ENCODE results near the gene HSDL1. TPM values are rescaled to one million over a fixed set of nuclear protein-coding genes. Genes with fewer than 3 reads are reported as not detected.

Gene HSDL1
- total and polyA plus RNA-seq, 2 donors (not counting 1 experiment from before 2014, with no cell fraction given): 23.6 to 24.8 TPM

DNA sequence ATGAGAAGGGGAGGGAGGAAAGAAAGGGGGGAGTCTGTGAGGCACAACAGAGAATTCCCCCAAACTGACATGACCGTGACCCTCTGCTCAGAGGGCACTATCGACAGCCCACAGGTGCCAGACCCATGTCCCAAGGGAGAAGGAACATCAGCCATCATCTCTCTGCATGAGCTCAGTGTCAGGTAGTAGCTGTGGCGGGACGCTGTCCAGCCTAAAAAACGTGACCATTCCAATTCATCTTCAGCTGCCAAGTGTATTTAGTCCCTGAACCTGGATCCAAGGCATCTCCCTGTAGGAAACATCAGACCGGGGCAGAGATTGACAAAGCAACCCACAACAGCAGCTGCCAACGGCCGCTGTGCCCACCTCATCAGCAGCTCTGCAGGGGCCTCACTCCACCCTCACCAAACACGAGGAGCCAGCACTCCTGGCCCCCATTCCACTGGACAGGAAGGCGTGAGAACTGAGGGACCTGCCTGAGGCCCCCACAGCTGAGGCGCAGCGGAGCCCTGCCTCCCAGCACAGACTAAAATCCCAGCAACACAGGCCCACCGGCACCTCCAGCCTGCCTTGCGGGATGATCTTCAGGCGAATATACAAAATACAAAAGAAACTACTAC, 33.3 kb upstream of the HSDL1 start:
- no peaks in the 10 kb centered on the region for H3K9me3 ChIP-seq (ENCODE audit: control insufficient read depth, insufficient read depth, low read depth, low read length)
- H3K36me3 ChIP-seq (ENCODE audit: control insufficient read depth, insufficient read depth, low read length): peaks cover 27% of the 10 kb centered on the region
- no peaks in the 10 kb centered on the region for H3K79me2 ChIP-seq (ENCODE audit: control insufficient read depth, insufficient read depth, low read length)
- H4K20me1 ChIP-seq (ENCODE audit: control insufficient read depth, extremely low read depth, insufficient read depth, low read length): no peaks in the 10 kb centered on the region
- H3K9ac ChIP-seq (ENCODE audit: insufficient read depth, low read length): no peak overlapping the region
- DNase-seq (ENCODE audit: low read depth in 2 of 2): no peak
- H3K27me3 ChIP-seq (ENCODE audit: control insufficient read depth, insufficient read depth, low read length): no peaks in the 10 kb centered on the region
- no peak overlapping the region for H3K27ac ChIP-seq (ENCODE audit: insufficient read depth, low read length)
- H2AFZ ChIP-seq (ENCODE audit: low read length): no peak overlapping the region
- H3K4me1 ChIP-seq (ENCODE audit: control insufficient read depth, extremely low read depth, insufficient read depth, low read length): peaks cover 27% of the 10 kb centered on the region
- no peak overlapping the region for H3K4me2 ChIP-seq (ENCODE audit: extremely low read depth, insufficient read depth, low read length)
- H3K4me3 ChIP-seq (replicated peaks in 1 of 4; ENCODE audit: control extremely low read depth in 1 of 4, insufficient read depth in 1 of 4, low read depth in 3 of 4, low read length in 4 of 4): no peak overlapping the region
- TF ChIP-seq, protein P1, sequence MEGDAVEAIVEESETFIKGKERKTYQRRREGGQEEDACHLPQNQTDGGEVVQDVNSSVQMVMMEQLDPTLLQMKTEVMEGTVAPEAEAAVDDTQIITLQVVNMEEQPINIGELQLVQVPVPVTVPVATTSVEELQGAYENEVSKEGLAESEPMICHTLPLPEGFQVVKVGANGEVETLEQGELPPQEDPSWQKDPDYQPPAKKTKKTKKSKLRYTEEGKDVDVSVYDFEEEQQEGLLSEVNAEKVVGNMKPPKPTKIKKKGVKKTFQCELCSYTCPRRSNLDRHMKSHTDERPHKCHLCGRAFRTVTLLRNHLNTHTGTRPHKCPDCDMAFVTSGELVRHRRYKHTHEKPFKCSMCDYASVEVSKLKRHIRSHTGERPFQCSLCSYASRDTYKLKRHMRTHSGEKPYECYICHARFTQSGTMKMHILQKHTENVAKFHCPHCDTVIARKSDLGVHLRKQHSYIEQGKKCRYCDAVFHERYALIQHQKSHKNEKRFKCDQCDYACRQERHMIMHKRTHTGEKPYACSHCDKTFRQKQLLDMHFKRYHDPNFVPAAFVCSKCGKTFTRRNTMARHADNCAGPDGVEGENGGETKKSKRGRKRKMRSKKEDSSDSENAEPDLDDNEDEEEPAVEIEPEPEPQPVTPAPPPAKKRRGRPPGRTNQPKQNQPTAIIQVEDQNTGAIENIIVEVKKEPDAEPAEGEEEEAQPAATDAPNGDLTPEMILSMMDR (conservative IDR thresholded peaks at IDR 0.05 in 1 of 2, IDR thresholded peaks at IDR 0.05 in 1 of 2; ENCODE audit: low read depth in 1 of 2, low read length in 2 of 2): no peak
- no peak for TF ChIP-seq EZH2 (IDR thresholded peaks at IDR 0.05; ENCODE audit: low read length, missing control alignments)

DNA sequence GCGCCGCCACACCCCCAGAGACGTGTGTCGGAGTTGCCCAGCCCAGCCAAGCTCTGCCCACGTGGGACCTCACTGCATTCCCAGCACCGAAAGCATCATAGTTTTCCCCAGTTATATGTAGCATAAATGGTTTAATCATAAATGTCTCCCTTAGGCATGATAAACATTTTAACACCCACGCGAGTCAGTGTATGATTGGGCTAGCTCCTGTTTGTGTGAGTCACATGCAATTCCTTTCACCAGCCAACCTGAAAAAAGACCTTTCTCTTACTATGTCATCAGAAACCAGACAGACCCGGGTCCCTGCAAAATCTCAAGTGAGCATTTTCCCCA, 32.7 kb upstream of the HSDL1 start:
- DNase-seq (ENCODE audit: low read depth in 2 of 2): peak in 1 of 2 donors; percentile 86
- Histone ChIP-seq H3K9me3 (ENCODE audit: control insufficient read depth, insufficient read depth, low read depth, low read length) (no peaks in the 10 kb centered on the region), H3K36me3 (ENCODE audit: control insufficient read depth, insufficient read depth, low read length) (peaks cover 22% of the 10 kb centered on the region), H3K4me2 (ENCODE audit: extremely low read depth, insufficient read depth, low read length) (no peak overlapping the region), H3K4me3 (replicated peaks in 1 of 4; ENCODE audit: control extremely low read depth in 1 of 4, insufficient read depth in 1 of 4, low read depth in 3 of 4, low read length in 4 of 4) (no peak overlapping the region), H3K9ac (ENCODE audit: insufficient read depth, low read length) (peak overlapping the region; percentile 4), H3K27me3 (ENCODE audit: control insufficient read depth, insufficient read depth, low read length) (no peaks in the 10 kb centered on the region), H4K20me1 (ENCODE audit: control insufficient read depth, extremely low read depth, insufficient read depth, low read length) (no peaks in the 10 kb centered on the region), H3K79me2 (ENCODE audit: control insufficient read depth, insufficient read depth, low read length) (no peaks in the 10 kb centered on the region), H3K4me1 (ENCODE audit: control insufficient read depth, extremely low read depth, insufficient read depth, low read length) (peaks cover 27% of the 10 kb centered on the region), H2AFZ (ENCODE audit: low read length) (no peak overlapping the region), H3K27ac (ENCODE audit: insufficient read depth, low read length) (peak overlapping the region; percentile 61)
- TF ChIP-seq EZH2 (IDR thresholded peaks at IDR 0.05; ENCODE audit: low read length, missing control alignments): no peak
- TF ChIP-seq, protein P1 (conservative IDR thresholded peaks at IDR 0.05 in 1 of 2, IDR thresholded peaks at IDR 0.05 in 1 of 2; ENCODE audit: low read depth in 1 of 2, low read length in 2 of 2): no peak

DNA sequence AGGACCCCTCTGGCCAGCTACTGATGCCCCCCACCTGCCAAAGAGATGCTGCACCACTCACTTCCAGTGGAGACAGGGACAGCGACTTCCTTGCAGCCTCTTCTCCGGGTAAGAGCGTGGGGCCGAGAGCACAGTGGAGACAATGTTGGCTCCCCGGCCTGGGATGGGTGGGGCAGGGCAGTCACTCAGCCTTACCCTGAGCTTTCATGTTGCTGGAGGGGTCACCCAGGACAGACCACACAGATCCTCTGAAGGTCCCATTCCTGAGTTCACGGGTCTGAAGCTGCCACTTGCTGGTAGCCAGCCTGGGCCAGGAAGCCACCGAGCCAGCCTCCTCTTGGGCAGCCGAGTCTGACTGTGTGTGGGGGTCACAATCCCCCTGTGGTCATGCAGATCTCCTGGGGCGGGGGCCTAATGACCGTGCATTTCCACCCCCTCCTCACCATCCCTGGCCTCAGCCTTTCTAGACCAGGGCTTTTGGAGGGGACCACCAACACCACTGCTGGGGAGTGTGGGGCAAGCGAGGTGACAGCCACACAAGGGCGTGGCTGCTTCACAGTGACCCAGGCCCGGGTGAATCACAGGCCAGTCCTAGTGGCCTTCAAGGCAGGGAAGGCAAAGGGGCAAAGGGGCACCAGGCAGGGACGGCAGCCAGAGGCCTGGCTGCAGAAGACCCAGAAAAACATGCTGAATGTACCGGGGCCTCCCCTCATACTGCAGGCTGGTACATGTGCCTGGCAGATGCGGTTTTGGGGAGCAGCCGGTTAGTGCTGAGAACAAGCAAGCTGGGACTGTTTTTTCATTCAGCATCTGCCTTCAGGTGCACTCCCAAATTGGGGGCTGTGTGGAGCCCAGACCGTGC, 31.4 kb upstream of the HSDL1 start:
- TF ChIP-seq, protein P1 (conservative IDR thresholded peaks at IDR 0.05 in 1 of 2, IDR thresholded peaks at IDR 0.05 in 1 of 2; ENCODE audit: low read depth in 1 of 2, low read length in 2 of 2): no peak
- TF ChIP-seq EZH2 (IDR thresholded peaks at IDR 0.05; ENCODE audit: low read length, missing control alignments): no peak
- Histone ChIP-seq H3K4me3 (replicated peaks in 1 of 4; ENCODE audit: control extremely low read depth in 1 of 4, insufficient read depth in 1 of 4, low read depth in 3 of 4, low read length in 4 of 4) (no peak overlapping the region), H2AFZ (ENCODE audit: low read length) (no peak overlapping the region), H3K9ac (ENCODE audit: insufficient read depth, low read length) (no peak overlapping the region), H3K27me3 (ENCODE audit: control insufficient read depth, insufficient read depth, low read length) (no peaks in the 10 kb centered on the region), H3K79me2 (ENCODE audit: control insufficient read depth, insufficient read depth, low read length) (no peaks in the 10 kb centered on the region), H3K9me3 (ENCODE audit: control insufficient read depth, insufficient read depth, low read depth, low read length) (no peaks in the 10 kb centered on the region), H4K20me1 (ENCODE audit: control insufficient read depth, extremely low read depth, insufficient read depth, low read length) (no peaks in the 10 kb centered on the region), H3K4me2 (ENCODE audit: extremely low read depth, insufficient read depth, low read length) (peak overlapping the region; percentile 82), H3K4me1 (ENCODE audit: control insufficient read depth, extremely low read depth, insufficient read depth, low read length) (peaks cover 27% of the 10 kb centered on the region), H3K27ac (ENCODE audit: insufficient read depth, low read length) (peak overlapping the region; percentile 61), H3K36me3 (ENCODE audit: control insufficient read depth, insufficient read depth, low read length) (peaks cover 15% of the 10 kb centered on the region)
- no peak for DNase-seq (ENCODE audit: low read depth in 2 of 2)

Measured in fibroblast of lung (primary cell).